PFSK-1 (cell line): Measurements from ENCODE around the gene CNN2.

ENCODE experiments used
- POLR2AphosphoS5 ChIP-seq: IDR thresholded peaks from 2 replicates; pipeline ENCODE4 v1.6.1; 2012; ENCODE audit warnings: low read depth, mild to moderate bottlenecking, control low read depth, low read length, moderate library complexity
- TAF1 ChIP-seq: IDR thresholded peaks from 2 replicates; pipeline ENCODE4 v1.6.1; 2012; ENCODE audit warnings: low read length, control low read depth, borderline replicate concordance; ENCODE audit not compliant: insufficient read depth

DNA sequence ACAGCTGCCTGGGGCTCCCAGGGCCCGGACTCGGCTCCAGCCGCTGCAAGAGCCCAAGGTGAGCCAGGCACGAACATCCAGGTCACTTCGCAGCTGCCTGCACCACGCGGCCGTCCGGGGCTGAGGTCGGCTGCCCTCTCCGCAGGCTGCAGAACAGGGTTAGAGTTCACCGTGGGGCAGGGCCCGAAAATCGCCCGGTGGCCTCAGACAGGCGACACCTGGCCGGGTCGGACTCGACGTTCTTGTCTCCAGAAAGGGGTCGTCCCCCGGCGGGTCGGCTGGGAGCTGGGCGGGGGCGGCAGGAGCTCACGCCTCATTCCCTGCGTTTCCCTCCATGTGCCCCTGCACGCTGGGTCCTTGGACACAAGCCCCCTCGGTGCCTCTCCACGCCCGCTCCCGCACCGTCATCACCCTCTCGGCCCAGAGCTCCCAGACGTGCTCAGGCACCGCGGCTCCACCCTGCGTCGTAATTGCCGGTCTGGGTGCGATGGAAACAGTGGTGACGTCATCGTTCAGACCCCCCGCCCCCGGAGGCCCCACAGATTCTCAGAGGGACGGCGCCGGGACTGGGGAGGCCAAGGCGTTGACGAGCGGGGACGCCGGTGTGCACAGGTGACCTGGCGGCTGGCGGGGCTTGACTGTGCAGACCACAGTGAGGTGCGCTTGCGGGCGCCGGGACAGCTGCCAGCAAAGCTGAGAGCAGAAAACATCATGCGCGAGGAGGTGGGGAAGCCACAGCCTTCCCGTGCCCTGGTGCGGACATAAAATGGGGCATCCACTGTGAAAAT is 30.2 kb upstream of the CNN2 start:
- TF ChIP-seq POLR2AphosphoS5 (no peak), TAF1 (no peak)
